OCI-LY7 (cell line): ENCODE results near the gene NDRG4. TPM values are rescaled to one million over a fixed set of nuclear protein-coding genes. Genes with fewer than 3 reads are reported as not detected.

ENCODE experiments used
- BruUV-seq: library from RNA; stranded (reverse); fragments of 400-500 nt; replicated peaks from 2 replicates; lab custom pipeline; 2021; lab: Mats Ljungman, UMichigan
- CTCF ChIA-PET: fragments of 300-600 bp; sonication (Branson Sonifier 250); formaldehyde crosslinking; loops from one replicate; lab custom pipeline; 2022; ENCODE audit warnings: antibody characterized with exemption; ENCODE audit not compliant: unreplicated experiment; lab: Charles Lee
- POLR2A ChIA-PET: fragments of 300-600 bp; sonication (Branson Sonifier 250); formaldehyde crosslinking; loops from one replicate; lab custom pipeline; 2022; ENCODE audit warnings: antibody characterized with exemption; lab: Charles Lee
- DNase-seq: peaks from one replicate; pipeline ENCODE4 v3.0.0-alpha.2; 2015; ENCODE audit warnings: low spot score
- H2AFZ ChIP-seq: fragments of 200-600 bp; sonication (generic), shearing (Covaris generic); 2 replicates; pipeline ENCODE4 v1.6.1; 2014; ENCODE audit warnings: mild to moderate bottlenecking, antibody characterized with exemption, low read length, moderate library complexity
- H3K27ac ChIP-seq: fragments of 200-600 bp; sonication (generic); 2 replicates; pipeline ENCODE4 v1.5.1; 2014; ENCODE audit warnings: mixed run types, low read depth, mild to moderate bottlenecking, moderate library complexity, low read length, inconsistent platforms; ENCODE audit not compliant: poor library complexity, severe bottlenecking
- H3K36me3 ChIP-seq: fragments of 200-600 bp; sonication (generic); 2 replicates; pipeline ENCODE4 v1.6.1; 2014; ENCODE audit warnings: mild to moderate bottlenecking, antibody characterized with exemption, low read length, moderate library complexity, mixed read lengths; ENCODE audit not compliant: insufficient read depth
- H3K4me1 ChIP-seq: fragments of 200-600 bp; sonication (generic); 2 replicates; pipeline ENCODE4 v1.5.1; 2014; ENCODE audit warnings: mild to moderate bottlenecking, low read length; ENCODE audit not compliant: insufficient read depth, poor library complexity, severe bottlenecking
- H3K4me2 ChIP-seq: fragments of 200-600 bp; sonication (generic); 2 replicates; pipeline ENCODE4 v1.6.1; 2014; ENCODE audit warnings: mild to moderate bottlenecking, low read length
- H3K4me3 ChIP-seq: fragments of 200-600 bp; sonication (generic); 2 replicates; pipeline ENCODE4 v1.5.1; 2014; ENCODE audit warnings: mild to moderate bottlenecking, low read depth, low read length; ENCODE audit not compliant: poor library complexity, severe bottlenecking
- H3K79me2 ChIP-seq: fragments of 200-600 bp; sonication (generic); 2 replicates; pipeline ENCODE4 v1.6.1; 2016; ENCODE audit warnings: low read depth, mild to moderate bottlenecking, low read length, moderate library complexity, mixed read lengths; ENCODE audit not compliant: insufficient read depth
- H3K9me2 ChIP-seq: fragments of 200-600 bp; sonication (generic); 2 replicates; pipeline ENCODE4 v1.6.1; 2016; ENCODE audit warnings: mild to moderate bottlenecking, low read length, mixed read lengths; ENCODE audit not compliant: insufficient read depth
- H3K9me3 ChIP-seq: fragments of 200-600 bp; sonication (generic); 2 replicates; pipeline ENCODE4 v1.6.1; 2014; ENCODE audit warnings: mild to moderate bottlenecking, mixed run types, low read length, mixed read lengths
- H4K20me1 ChIP-seq: fragments of 200-600 bp; sonication (generic); 2 replicates; pipeline ENCODE4 v1.6.1; 2014; ENCODE audit warnings: mild to moderate bottlenecking, antibody characterized with exemption, low read length, moderate library complexity, mixed read lengths; ENCODE audit not compliant: insufficient read depth
- EZH2phosphoT487 ChIP-seq: fragments of 200-600 bp; sonication (generic); IDR thresholded peaks from 2 replicates; pipeline ENCODE4 v1.6.1; 2018; ENCODE audit warnings: low read depth, borderline replicate concordance, mild to moderate bottlenecking, mixed run types, antibody characterized with exemption, low read length, moderate library complexity, mixed read lengths
- intact Hi-C: fragments of 100-400 bp; cut with micrococcal nuclease; formaldehyde crosslinking; loops from one replicate; pipeline ENCODE4 v1.10.0; 2022; ENCODE audit not compliant: unreplicated experiment
- total RNA-seq, 2 experiments: library from RNA; depleted of rRNA in 1 of 2; stranded (reverse); fragments of >200 nt in 1 of 2; shearing (Covaris generic) in 1 of 2; gene quantifications; 2 replicates each; pipeline ENCODE4 v1.2.3, GENCODE V29; 2014 to 2022
- TF ChIP-seq, protein P1 (sequence below): fragments of 200-600 bp; sonication (generic); conservative IDR thresholded peaks from 2 replicates; pipeline ENCODE4 v1.5.1; 2014; ENCODE audit warnings: mild to moderate bottlenecking, antibody characterized with exemption, low read length, moderate library complexity, mixed read lengths

NDRG4 gene
- total RNA-seq, 2 experiments from 2014 or later, result 8.8 to 9.5 TPM

DNA sequence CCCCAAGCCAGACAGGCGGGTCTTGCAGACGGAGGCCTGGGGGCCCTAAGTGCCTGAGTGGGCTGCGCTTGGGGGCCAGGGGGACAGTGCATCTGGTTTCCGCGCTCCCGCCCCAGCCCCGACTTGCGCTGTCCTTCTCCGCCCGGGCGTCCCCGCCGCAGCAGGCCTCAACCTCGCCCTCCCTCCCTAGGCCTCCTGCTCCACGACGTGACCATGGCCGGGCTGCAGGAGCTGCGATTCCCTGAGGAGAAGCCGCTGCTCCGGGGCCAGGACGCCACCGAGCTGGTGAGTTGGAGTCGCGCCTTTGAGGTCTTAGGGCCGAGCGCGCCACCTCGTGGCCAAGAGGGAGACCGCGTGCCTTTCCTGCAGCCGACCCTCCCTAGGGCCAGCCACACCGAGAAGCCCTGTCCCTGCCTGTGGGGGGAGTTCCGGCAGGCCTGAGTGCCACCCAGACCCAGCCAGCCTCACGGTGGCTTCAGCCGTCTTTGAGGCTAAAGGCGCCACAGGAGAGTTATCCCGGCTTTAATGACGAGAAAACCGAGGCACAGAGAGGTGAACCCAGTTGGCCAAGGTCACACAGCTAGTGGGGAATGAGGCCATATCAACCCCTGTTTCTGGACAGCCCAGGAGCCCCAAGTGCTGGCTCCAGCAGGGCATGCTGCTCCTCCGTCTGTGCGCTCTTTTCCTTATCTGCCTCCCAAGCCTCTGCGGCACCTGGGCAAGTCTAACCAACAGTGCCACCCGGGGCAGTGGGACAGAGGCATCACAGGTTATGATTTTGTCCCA lies 12.2 kb upstream of the NDRG4 start:
- intact Hi-C loops, result loop anchor here (1.0 to 2.0 kb wide), 3 partner anchors 69 to 151 kb away; no protein-coding TSS in a partner anchor
- no peaks in the 10 kb centered on the region for H3K79me2 ChIP-seq
- peak overlapping the region; percentile 72; the same call in 1 of the 2 replicates for H2AFZ ChIP-seq
- no peaks in the 10 kb centered on the region for H3K36me3 ChIP-seq
- no peak overlapping the region for H3K27ac ChIP-seq
- H3K9me3 ChIP-seq, result no peaks in the 10 kb centered on the region
- ChIA-PET CTCF (interaction anchor here (1.0 to 1.3 kb wide), 3 partner anchors 69 to 188 kb away, joined by 4 to 6 read pairs (median 4); no protein-coding TSS in a partner anchor), POLR2A (interaction anchor here (0.5 to 0.6 kb wide), 2 partner anchors 61 to 150 kb away, joined by 3 to 4 read pairs; no protein-coding TSS in a partner anchor)
- H4K20me1 ChIP-seq, result no peaks in the 10 kb centered on the region
- H3K4me1 ChIP-seq, result peaks cover 15% of the 10 kb centered on the region
- H3K4me3 ChIP-seq, result peak overlapping the region; percentile 29
- peak overlapping the region; percentile 65 for H3K4me2 ChIP-seq
- TF ChIP-seq EZH2phosphoT487, result no peak
- TF ChIP-seq, protein P1, sequence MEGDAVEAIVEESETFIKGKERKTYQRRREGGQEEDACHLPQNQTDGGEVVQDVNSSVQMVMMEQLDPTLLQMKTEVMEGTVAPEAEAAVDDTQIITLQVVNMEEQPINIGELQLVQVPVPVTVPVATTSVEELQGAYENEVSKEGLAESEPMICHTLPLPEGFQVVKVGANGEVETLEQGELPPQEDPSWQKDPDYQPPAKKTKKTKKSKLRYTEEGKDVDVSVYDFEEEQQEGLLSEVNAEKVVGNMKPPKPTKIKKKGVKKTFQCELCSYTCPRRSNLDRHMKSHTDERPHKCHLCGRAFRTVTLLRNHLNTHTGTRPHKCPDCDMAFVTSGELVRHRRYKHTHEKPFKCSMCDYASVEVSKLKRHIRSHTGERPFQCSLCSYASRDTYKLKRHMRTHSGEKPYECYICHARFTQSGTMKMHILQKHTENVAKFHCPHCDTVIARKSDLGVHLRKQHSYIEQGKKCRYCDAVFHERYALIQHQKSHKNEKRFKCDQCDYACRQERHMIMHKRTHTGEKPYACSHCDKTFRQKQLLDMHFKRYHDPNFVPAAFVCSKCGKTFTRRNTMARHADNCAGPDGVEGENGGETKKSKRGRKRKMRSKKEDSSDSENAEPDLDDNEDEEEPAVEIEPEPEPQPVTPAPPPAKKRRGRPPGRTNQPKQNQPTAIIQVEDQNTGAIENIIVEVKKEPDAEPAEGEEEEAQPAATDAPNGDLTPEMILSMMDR, result peak; percentile 90
- BruUV-seq, result no TSS peak
- peak; percentile 88 for DNase-seq
- no peaks in the 10 kb centered on the region for H3K9me2 ChIP-seq

DNA sequence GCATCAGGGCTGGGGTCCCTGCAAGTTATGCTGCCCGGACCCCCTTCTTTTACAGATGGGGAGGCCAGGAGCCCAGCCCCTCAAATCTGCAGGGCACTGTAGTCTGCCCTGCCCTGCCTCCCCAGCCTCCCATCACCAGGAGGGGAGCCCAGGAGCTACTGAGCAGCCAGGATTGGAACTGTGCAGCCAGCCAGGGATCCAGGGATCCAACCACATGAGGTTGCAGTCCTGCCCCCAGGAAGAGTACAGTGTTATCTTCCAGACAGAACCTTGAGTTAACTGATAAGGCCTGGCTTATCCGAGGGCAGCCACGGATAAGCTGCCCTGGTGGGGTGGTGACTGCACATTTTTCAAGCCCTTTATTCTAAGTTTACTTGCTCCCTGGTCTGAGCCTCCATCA lies 11.4 kb upstream of the NDRG4 start:
- no peaks in the 10 kb centered on the region for H3K9me2 ChIP-seq
- no peak for DNase-seq
- intact Hi-C loops, result no loop called here
- no peaks in the 10 kb centered on the region for H3K36me3 ChIP-seq
- no peaks in the 10 kb centered on the region for H3K79me2 ChIP-seq
- no TSS peak for BruUV-seq
- peaks cover 15% of the 10 kb centered on the region for H3K4me1 ChIP-seq
- no peak overlapping the region for H3K4me2 ChIP-seq
- H3K4me3 ChIP-seq, result no peak overlapping the region
- H2AFZ ChIP-seq, result no peak overlapping the region
- H3K27ac ChIP-seq, result no peak overlapping the region
- POLR2A ChIA-PET, result no interaction called here
- no peaks in the 10 kb centered on the region for H3K9me3 ChIP-seq
- H4K20me1 ChIP-seq, result no peaks in the 10 kb centered on the region
- CTCF ChIA-PET, result interaction anchor here (1.3 kb wide), 2 partner anchors 152 to 188 kb away, joined by 3 to 4 read pairs; no protein-coding TSS in a partner anchor
- no peak for TF ChIP-seq EZH2phosphoT487
- TF ChIP-seq, protein P1, result no peak
